Ascending aorta (tissue), 2 donors: ENCODE measurements around the gene CNTD1. TPM values are rescaled to one million over a fixed set of nuclear protein-coding genes. Genes with fewer than 3 reads are reported as not detected.
"Not testable (repeated sequence)": the region's sequence is repeated elsewhere in the genome, so short reads cannot be mapped to it uniquely, and the experiment has no call there.

Experiments used
- DNase-seq, 2 donors: peaks; one replicate each; pipeline ENCODE4 v3.0.0-alpha.2; 2019; ENCODE audit warnings: low spot score in 2 of 2
- H3K27ac ChIP-seq, 2 donors: fragments of 200-600 bp; sonication (generic); one replicate each; pipeline ENCODE4 v1.5.1; 2016 to 2017; ENCODE audit warnings: mild to moderate bottlenecking in 1 of 2
- H3K27me3 ChIP-seq: fragments of 200-600 bp; sonication (generic); one replicate; pipeline ENCODE4 v1.5.1; 2017
- H3K36me3 ChIP-seq, 2 donors: fragments of 200-600 bp; sonication (generic); one replicate each; pipeline ENCODE4 v1.5.1; 2016
- H3K4me1 ChIP-seq, 2 donors: fragments of 200-600 bp; sonication (generic); one replicate each; pipeline ENCODE4 v1.5.1; 2016 to 2017; ENCODE audit warnings: mild to moderate bottlenecking in 1 of 2
- H3K4me3 ChIP-seq, 2 donors: fragments of 200-600 bp; sonication (generic); one replicate each; pipeline ENCODE4 v1.5.1; 2016 to 2017; ENCODE audit warnings: mild to moderate bottlenecking in 1 of 2
- H3K9me3 ChIP-seq, 2 donors: fragments of 200-600 bp; sonication (generic); one replicate each; pipeline ENCODE4 v1.5.1; 2016
- CTCF ChIP-seq, 3 experiments: fragments of 200-600 bp in 2 of 3; fragments of 450-650 bp in 1 of 3; sonication (generic) in 2 of 3; IDR thresholded peaks; one replicate each; pipeline ENCODE4 v1.5.1; 2016 to 2019; ENCODE audit warnings: antibody characterized with exemption in 3 of 3, mild to moderate bottlenecking in 1 of 3, moderate library complexity in 1 of 3
- intact Hi-C: fragments of 100-400 bp; cut with DNase I; formaldehyde crosslinking; loops from one replicate; pipeline ENCODE4 v1.15.1; 2023
- total RNA-seq: library from RNA; depleted of rRNA; stranded (reverse); fragments of >200 nt; gene quantifications from one replicate; pipeline ENCODE4 v1.1.0, GENCODE V29; 2016

Gene CNTD1
- total RNA-seq, 1 donor from 2014 or later = not detected

- no peaks in the 10 kb centered on the region for H3K9me3 ChIP-seq
- TF ChIP-seq CTCF (IDR thresholded peaks at IDR 0.05) = no peak
- no peak overlapping the region for H3K27ac ChIP-seq
- H3K36me3 ChIP-seq = no peaks in the 10 kb centered on the region
- H3K4me1 ChIP-seq = no peaks in the 10 kb centered on the region
- H3K27me3 ChIP-seq = no peaks in the 10 kb centered on the region
- DNase-seq = no peak
- intact Hi-C loops = no loop called here
- no peak overlapping the region for H3K4me3 ChIP-seq
Observed at GRCh38 chr17:42767512-42767911, 31.1 kb upstream of the CNTD1 start.

- intact Hi-C loops, DNase-seq, H3K27ac ChIP-seq: not testable (repeated sequence)
Observed at GRCh38 chr17:42768006-42768405, 30.7 kb upstream of the CNTD1 start.

GRCh38 chr17:42769964-42770363, 28.7 kb upstream of the CNTD1 start:
- not testable (repeated sequence) for H3K4me1 ChIP-seq, H3K27ac ChIP-seq, DNase-seq, H3K4me3 ChIP-seq, H3K9me3 ChIP-seq, H3K36me3 ChIP-seq, H3K27me3 ChIP-seq
- intact Hi-C loops = loop anchor here (5.0 kb wide), 1 partner anchor 52 kb away; the partner anchor contains the start of gene BECN1

More at GRCh38 chr17:42768006-42768405, 30.7 kb upstream of the CNTD1 start:
- H3K4me1 ChIP-seq, H3K9me3 ChIP-seq, H3K4me3 ChIP-seq, H3K27me3 ChIP-seq, H3K36me3 ChIP-seq: not testable (repeated sequence)

GRCh38 chr17:42772945-42773289, 25.7 kb upstream of the CNTD1 start:
- Histone ChIP-seq H3K27me3 (no peaks in the 10 kb centered on the region), H3K4me3 (peak overlapping the region; percentile 79 to 81), H3K36me3 (peaks cover 13 to 27% of the 10 kb centered on the region in 2 donors), H3K9me3 (no peaks in the 10 kb centered on the region), H3K4me1 (peaks cover 4 to 5% of the 10 kb centered on the region in 2 donors), H3K27ac (peak overlapping the region; percentile 68 to 85)
- DNase-seq = no peak
- TF ChIP-seq CTCF (IDR thresholded peaks at IDR 0.05) = peak in 1 of 3 experiments; percentile 11
- intact Hi-C loops = loop anchor here (2.0 to 5.0 kb wide), 2 partner anchors 49 to 52 kb away; partner anchors contain the start of gene BECN1

GRCh38 chr17:42773290-42774035, 25.2 kb upstream of the CNTD1 start, which contains the start of gene VPS25:
VPS25 (plus strand) TSS chr17:42773449; CDS start chr17:42773476, 27 bp downstream.
- peak; percentile 17 to 87 for DNase-seq
- intact Hi-C loops = loop anchor here (2.0 to 5.0 kb wide), 2 partner anchors 49 to 53 kb away; partner anchors contain the start of gene BECN1

GRCh38 chr17:42774066-42774745, 24.5 kb upstream of the CNTD1 start:
- DNase-seq = no peak
- no peak for TF ChIP-seq CTCF (IDR thresholded peaks at IDR 0.05)
- intact Hi-C loops = loop anchor here (5.0 kb wide), 1 partner anchor 48 kb away; the partner anchor contains the start of gene BECN1
- Histone ChIP-seq H3K4me1 (peaks cover 4 to 5% of the 10 kb centered on the region in 2 donors), H3K9me3 (no peaks in the 10 kb centered on the region), H3K36me3 (peaks cover 26 to 40% of the 10 kb centered on the region in 2 donors), H3K27me3 (no peaks in the 10 kb centered on the region), H3K27ac (peak overlapping the region in 1 of 2 donors; percentile 68), H3K4me3 (peak overlapping the region; percentile 79 to 81)

More at GRCh38 chr17:42773290-42774035, 25.2 kb upstream of the CNTD1 start, which contains the start of gene VPS25:
- Histone ChIP-seq H3K27me3 (no peaks in the 10 kb centered on the region), H3K4me3 (peak within 1 kb of the TSS; percentile 79 to 81), H3K4me1 (peaks cover 4 to 5% of the 10 kb centered on the region in 2 donors), H3K27ac (peak within 1 kb of the TSS; percentile 68 to 85), H3K36me3 (peaks cover 19 to 33% of the 10 kb centered on the region in 2 donors), H3K9me3 (no peaks in the 10 kb centered on the region)
- TF ChIP-seq CTCF (IDR thresholded peaks at IDR 0.05) = peak in 1 of 3 experiments; percentile 13
